ENCODE results near the gene AP1S3. TPM values are rescaled to one million over a fixed set of nuclear protein-coding genes. Genes with fewer than 3 reads are reported as not detected.

AP1S3 gene
- total RNA-seq, 1 donor from 2014 or later = 6.4 TPM

- TF ChIP-seq CTCF (IDR thresholded peaks at IDR 0.05) = no peak
- H3K36me3 ChIP-seq = no peaks in the 10 kb centered on the region
- H3K4me1 ChIP-seq = no peaks in the 10 kb centered on the region
- H3K4me3 ChIP-seq = no peak overlapping the region
- no peaks in the 10 kb centered on the region for H3K9me3 ChIP-seq
- ATAC-seq (no peak), DNase-seq (no peak)
- H3K27me3 ChIP-seq (ENCODE audit: low read depth) = no peaks in the 10 kb centered on the region
- intact Hi-C loops (cut with DNase I) = no loop called here
- no peak overlapping the region for H3K27ac ChIP-seq
These were observed 112.5 kb downstream of the AP1S3 start for GRCh38 chr2:223724861-223725260.

- TF ChIP-seq CTCF (IDR thresholded peaks at IDR 0.05) = no peak
- H3K4me1 ChIP-seq = no peaks in the 10 kb centered on the region
- H3K27me3 ChIP-seq (ENCODE audit: low read depth) = no peaks in the 10 kb centered on the region
- DNase-seq (no peak), ATAC-seq (no peak)
- H3K36me3 ChIP-seq = no peaks in the 10 kb centered on the region
- no peak overlapping the region for H3K4me3 ChIP-seq
- intact Hi-C loops (cut with DNase I) = no loop called here
- H3K9me3 ChIP-seq = no peaks in the 10 kb centered on the region
- H3K27ac ChIP-seq = no peak overlapping the region
These were observed 113.4 kb downstream of the AP1S3 start for GRCh38 chr2:223723954-223724411.

- Histone ChIP-seq H3K4me1 (no peaks in the 10 kb centered on the region), H3K27me3 (ENCODE audit: low read depth) (no peaks in the 10 kb centered on the region), H3K9me3 (no peaks in the 10 kb centered on the region), H3K27ac (no peak overlapping the region), H3K36me3 (no peaks in the 10 kb centered on the region), H3K4me3 (no peak overlapping the region)
- ATAC-seq (no peak), DNase-seq (no peak)
- intact Hi-C loops (cut with DNase I) = no loop called here
- TF ChIP-seq CTCF (IDR thresholded peaks at IDR 0.05) = no peak
These were observed 115.2 kb downstream of the AP1S3 start for GRCh38 chr2:223722226-223722625.

GRCh38 chr2:223721746-223722145 lies 115.6 kb downstream of the AP1S3 start:
- ATAC-seq = no peak
- Histone ChIP-seq H3K9me3 (no peaks in the 10 kb centered on the region), H3K27ac (no peak overlapping the region), H3K27me3 (ENCODE audit: low read depth) (no peaks in the 10 kb centered on the region), H3K4me3 (no peak overlapping the region), H3K36me3 (no peaks in the 10 kb centered on the region), H3K4me1 (no peaks in the 10 kb centered on the region)
- TF ChIP-seq CTCF (IDR thresholded peaks at IDR 0.05) = no peak
- intact Hi-C loops (cut with DNase I) = no loop called here
- DNase-seq = no peak

GRCh38 chr2:223720367-223720766 lies 117.0 kb downstream of the AP1S3 start:
- Histone ChIP-seq H3K4me1 (no peaks in the 10 kb centered on the region), H3K4me3 (no peak overlapping the region), H3K27me3 (ENCODE audit: low read depth) (no peaks in the 10 kb centered on the region), H3K9me3 (no peaks in the 10 kb centered on the region), H3K36me3 (no peaks in the 10 kb centered on the region), H3K27ac (no peak overlapping the region)
- ATAC-seq (no peak), DNase-seq (no peak)
- no peak for TF ChIP-seq CTCF (IDR thresholded peaks at IDR 0.05)
- intact Hi-C loops (cut with DNase I) = no loop called here

- no peak for TF ChIP-seq CTCF (IDR thresholded peaks at IDR 0.05)
- no peaks in the 10 kb centered on the region for H3K36me3 ChIP-seq
- intact Hi-C loops (cut with DNase I) = no loop called here
- H3K9me3 ChIP-seq = no peaks in the 10 kb centered on the region
- H3K27me3 ChIP-seq (ENCODE audit: low read depth) = no peaks in the 10 kb centered on the region
- ATAC-seq (no peak), DNase-seq (no peak)
- H3K4me3 ChIP-seq = no peak overlapping the region
- no peaks in the 10 kb centered on the region for H3K4me1 ChIP-seq
- no peak overlapping the region for H3K27ac ChIP-seq
These were observed 124.7 kb downstream of the AP1S3 start for GRCh38 chr2:223712642-223713041.
